K562 (cell line): ENCODE data around the gene RAB31. TPM values are rescaled to one million over a fixed set of nuclear protein-coding genes. Genes with fewer than 3 reads are reported as not detected.
A peak's percentile ranks its signal among the peaks of the same experiment; 100 is the strongest.

Experiments
- ARID3A ChIP-seq: IDR thresholded peaks from 2 replicates; pipeline ENCODE4 v1.6.1; 2012; ENCODE audit warnings: low read depth, low read length, improper control_type of control experiment, borderline replicate concordance
- BRF1 ChIP-seq: IDR thresholded peaks from 3 replicates; pipeline ENCODE4 v1.6.1; 2011; ENCODE audit warnings: borderline replicate concordance, mild to moderate bottlenecking; ENCODE audit not compliant: insufficient read length; ENCODE audit errors: extremely low read depth
- BRF2 ChIP-seq: IDR thresholded peaks from 3 replicates; pipeline ENCODE4 v1.6.1; 2011; ENCODE audit warnings: borderline replicate concordance, mild to moderate bottlenecking; ENCODE audit not compliant: insufficient read length, insufficient read depth
- C11orf30 ChIP-seq: fragments of 450-650 bp; IDR thresholded peaks from 2 replicates; pipeline ENCODE4 v1.6.1; 2016; ENCODE audit warnings: low read depth, mild to moderate bottlenecking
- CAMTA2 ChIP-seq: fragments of 250-450 bp; sonication (Bioruptor Pico); conservative IDR thresholded peaks from 2 replicates; pipeline ENCODE4 v1.5.1; 2022
- CEBPZ ChIP-seq: fragments of 150-350 bp; IDR thresholded peaks from 2 replicates; pipeline ENCODE4 v1.6.1; 2014; ENCODE audit warnings: low read depth, mild to moderate bottlenecking, low read length, borderline replicate concordance
- ELF2 ChIP-seq: fragments of 250-450 bp; sonication (Bioruptor Pico); IDR thresholded peaks from 2 replicates; pipeline ENCODE4 v1.5.0; 2021; ENCODE audit warnings: mild to moderate bottlenecking
- FOXM1 ChIP-seq, 2 experiments: fragments of 450-650 bp in 1 of 2; sonication (generic) in 1 of 2; formaldehyde crosslinking in 1 of 2; IDR thresholded peaks; 2 replicates each; pipeline versions ENCODE4 v1.6.1 to v1.9.0; 2017 to 2022; ENCODE audit warnings: low read depth in 2 of 2, mild to moderate bottlenecking in 2 of 2, missing genetic modification reagents in 1 of 2, moderate library complexity in 1 of 2
- HOMEZ ChIP-seq: fragments of 250-450 bp; sonication (Bioruptor Pico); IDR thresholded peaks from 2 replicates; pipeline ENCODE4 v1.4.0; 2020; ENCODE audit warnings: mild to moderate bottlenecking, moderate library complexity
- MAFF ChIP-seq: IDR thresholded peaks from 2 replicates; pipeline ENCODE4 v1.6.1; 2012; ENCODE audit warnings: low read length, improper control_type of control experiment
- RBM17 ChIP-seq: fragments of 200-400 bp; formaldehyde crosslinking; IDR thresholded peaks from 2 replicates; pipeline ENCODE4 v1.6.1; 2017; ENCODE audit warnings: low read depth, mild to moderate bottlenecking, low read length, borderline replicate concordance
- SNRNP70 ChIP-seq: fragments of 200-400 bp; formaldehyde crosslinking; optimal IDR thresholded peaks from 2 replicates; pipeline ENCODE3; 2017; ENCODE audit warnings: low read depth, low read length
- ZNF140 ChIP-seq: fragments of 250-450 bp; sonication (Bioruptor Pico); IDR thresholded peaks from 2 replicates; pipeline ENCODE4 v1.8.0; 2021; ENCODE audit warnings: moderate library complexity, mild to moderate bottlenecking, inconsistent platforms
- ZNF146 ChIP-seq: IDR thresholded peaks from one replicate; pipeline ENCODE4 v1.6.1; 2018; ENCODE audit warnings: missing compliant biosample characterization; ENCODE audit not compliant: unreplicated experiment
- ZNF263 ChIP-seq: sonication (generic); formaldehyde crosslinking; IDR thresholded peaks from 2 replicates; pipeline ENCODE4 v1.8.0; 2022; ENCODE audit warnings: mild to moderate bottlenecking, missing genetic modification reagents, borderline replicate concordance
- ZNF347 ChIP-seq: fragments of 450-650 bp; formaldehyde crosslinking; IDR thresholded peaks from 2 replicates; pipeline ENCODE4 v1.4.0; 2020; ENCODE audit warnings: low read depth, mild to moderate bottlenecking, moderate library complexity
- ZNF79 ChIP-seq: fragments of 250-450 bp; sonication (Bioruptor Pico); IDR thresholded peaks from 2 replicates; pipeline ENCODE4 v1.4.0; 2020; ENCODE audit warnings: low read depth, mild to moderate bottlenecking, moderate library complexity
- polyA plus RNA-seq, 8 experiments: library from polyadenylated mRNA; depleted of rRNA in 4 of 8; stranded (reverse) in 5 of 8; unstranded in 3 of 8; fragments of >200 nt; fragmentation: Nextera tagmentation in 2 of 8; fragmentation: Illumina TruSeq in 1 of 8; extraction: Ambion mirVana in 2 of 8; extraction: Trizol in 1 of 8; gene quantifications; 2 replicates each; pipeline versions ENCODE4 v1.2.1 to v1.2.3, GENCODE V29; 2011 to 2014; ENCODE audit warnings: inconsistent platforms in 1 of 8, missing spikeins in 1 of 8
- total RNA-seq, 7 experiments: library from RNA; depleted of rRNA in 6 of 7; stranded (reverse); fragments of >200 nt in 6 of 7; fragmentation: Illumina TruSeq in 2 of 7; extraction: Trizol in 2 of 7; gene quantifications; 2 replicates each; pipeline versions ENCODE4 v1.2.1 to v1.2.3, GENCODE V29; 2011 to 2021; ENCODE audit warnings: low replicate concordance in 1 of 7

The RAB31 gene
- total and polyA plus RNA-seq, 9 of the 15 experiments (the other 6 are each of a cell fraction or from before 2014, with no cell fraction given) = 20.7 to 70.4 (median 41.3) TPM

GRCh38 chr18:9661564-9661963 is 46.5 kb upstream of the RAB31 start (continued):
- no peak for TF ChIP-seq CEBPZ
- no peak for TF ChIP-seq ZNF347 (CRISPR knock-in tag)
- no peak for TF ChIP-seq FOXM1 (IDR thresholded peaks at IDR 0.05; ENCODE audit: low read depth)
- no peak for TF ChIP-seq FOXM1 (CRISPR knock-in tag; IDR thresholded peaks at IDR 0.05; ENCODE audit: low read depth)
- TF ChIP-seq C11orf30 = peak; percentile 49; the same call in 1 of the 2 replicates
- no peak for TF ChIP-seq ARID3A
- no peak for TF ChIP-seq ZNF79 (CRISPR knock-in tag)
- TF ChIP-seq ELF2 (CRISPR knock-in tag) = no peak
- TF ChIP-seq BRF2 = no peak
- TF ChIP-seq SNRNP70 = no peak
- no peak for TF ChIP-seq BRF1
- no peak for TF ChIP-seq RBM17
- TF ChIP-seq MAFF = peak; percentile 31; the same call in 1 of the 2 replicates
- no peak for TF ChIP-seq CAMTA2 (CRISPR knock-in tag)
- TF ChIP-seq ZNF140 (CRISPR knock-in tag) = no peak
- TF ChIP-seq HOMEZ (CRISPR knock-in tag) = no peak
- no peak for TF ChIP-seq ZNF146 (CRISPR knock-in tag)
- no peak for TF ChIP-seq ZNF263
